ENCODE results near the gene CIP2A. TPM values are rescaled to one million over a fixed set of nuclear protein-coding genes. Genes with fewer than 3 reads are reported as not detected.

CIP2A gene
- total and polyA plus RNA-seq, 2 of the 13 experiments (the other 11 are each of a cell fraction or from before 2014, with no cell fraction given) = 7.8 to 36.9 TPM

DNA sequence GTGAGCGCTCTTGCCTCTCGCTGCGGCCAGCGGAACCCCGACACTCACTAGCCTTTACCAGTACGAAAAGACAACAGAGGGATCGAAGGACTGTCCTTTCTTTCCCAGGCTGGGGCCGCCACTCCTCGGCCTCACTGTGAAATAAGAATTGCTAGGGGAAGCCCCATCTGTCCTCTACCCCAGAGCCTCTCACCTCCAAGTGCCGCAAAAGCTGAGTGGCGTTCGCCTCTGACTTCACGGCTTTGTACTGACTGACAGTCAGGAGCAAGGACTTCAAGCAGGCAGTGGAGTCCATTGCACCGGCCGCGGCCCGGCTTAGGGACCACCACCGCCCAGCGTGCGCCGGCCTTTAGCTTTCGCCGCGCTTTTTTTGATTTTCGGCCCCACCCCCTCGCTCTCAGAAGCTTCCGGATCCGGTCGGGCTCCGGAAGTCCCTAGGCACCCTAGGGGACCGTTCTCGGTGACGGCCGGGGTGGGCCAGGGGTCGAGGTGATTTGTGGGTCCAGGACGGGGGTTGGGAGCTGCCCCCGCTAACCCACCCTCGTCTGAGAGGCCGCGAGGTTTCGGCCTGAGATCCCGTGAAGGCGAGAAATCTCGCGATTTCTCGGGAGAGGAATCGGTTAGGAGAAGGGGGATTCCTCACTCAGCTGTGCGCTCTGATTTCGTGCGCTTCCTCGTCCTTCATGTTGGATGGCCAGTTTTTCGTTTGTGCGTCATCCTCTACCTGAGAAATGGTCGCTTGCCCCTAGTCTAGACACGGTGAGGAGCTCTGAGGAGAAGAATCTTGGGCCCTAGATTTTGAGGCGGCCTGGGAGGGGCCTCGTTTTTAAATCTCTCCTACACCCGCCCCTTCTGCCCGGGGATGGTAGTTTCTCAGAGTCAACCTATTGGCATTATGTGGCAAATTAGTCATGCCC lies at the start of gene CIP2A, which contains the start of gene DZIP3 (continued):
- TF ChIP-seq NAIF1 (CRISPR knock-in tag; IDR thresholded peaks at IDR 0.05; ENCODE audit: borderline replicate concordance) (0 out of 2 replicates have a peak, but pooled peaks have one; percentile 58), RFX1 (IDR thresholded peaks at IDR 0.05) (no peak), ATAD3A (CRISPR knock-in tag; IDR thresholded peaks at IDR 0.05) (no peak), KLF12 (CRISPR knock-in tag; IDR thresholded peaks at IDR 0.05; ENCODE audit: borderline replicate concordance) (peak; percentile 72; the same call in 1 of the 2 replicates), ZNF781 (CRISPR knock-in tag; IDR thresholded peaks at IDR 0.05; ENCODE audit: borderline replicate concordance, not compliant biosample characterization) (peak; percentile 59), ZNF136 (CRISPR knock-in tag; IDR thresholded peaks at IDR 0.05; ENCODE audit: low read depth) (no peak), ZNF749 (CRISPR knock-in tag; IDR thresholded peaks at IDR 0.05; ENCODE audit: borderline replicate concordance) (no peak), ZNF337 (CRISPR knock-in tag; IDR thresholded peaks at IDR 0.05; ENCODE audit: borderline replicate concordance, low read depth) (no peak), BHLHE40 (IDR thresholded peaks at IDR 0.05; ENCODE audit: low read length) (peak; percentile 15; the same call in 1 of the 2 replicates), KDM5A (IDR thresholded peaks at IDR 0.05; ENCODE audit: borderline replicate concordance, low read length) (peak; percentile 89; the same call in 1 of the 2 replicates), ZNF207 (IDR thresholded peaks at IDR 0.05; ENCODE audit: borderline replicate concordance) (no peak), NFKBIZ (CRISPR knock-in tag; IDR thresholded peaks at IDR 0.05) (no peak)
- TF ChIP-seq, protein P1, sequence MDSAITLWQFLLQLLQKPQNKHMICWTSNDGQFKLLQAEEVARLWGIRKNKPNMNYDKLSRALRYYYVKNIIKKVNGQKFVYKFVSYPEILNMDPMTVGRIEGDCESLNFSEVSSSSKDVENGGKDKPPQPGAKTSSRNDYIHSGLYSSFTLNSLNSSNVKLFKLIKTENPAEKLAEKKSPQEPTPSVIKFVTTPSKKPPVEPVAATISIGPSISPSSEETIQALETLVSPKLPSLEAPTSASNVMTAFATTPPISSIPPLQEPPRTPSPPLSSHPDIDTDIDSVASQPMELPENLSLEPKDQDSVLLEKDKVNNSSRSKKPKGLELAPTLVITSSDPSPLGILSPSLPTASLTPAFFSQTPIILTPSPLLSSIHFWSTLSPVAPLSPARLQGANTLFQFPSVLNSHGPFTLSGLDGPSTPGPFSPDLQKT (CRISPR knock-in tag; IDR thresholded peaks at IDR 0.05; ENCODE audit: borderline replicate concordance) = no peak
- TF ChIP-seq, protein P2, sequence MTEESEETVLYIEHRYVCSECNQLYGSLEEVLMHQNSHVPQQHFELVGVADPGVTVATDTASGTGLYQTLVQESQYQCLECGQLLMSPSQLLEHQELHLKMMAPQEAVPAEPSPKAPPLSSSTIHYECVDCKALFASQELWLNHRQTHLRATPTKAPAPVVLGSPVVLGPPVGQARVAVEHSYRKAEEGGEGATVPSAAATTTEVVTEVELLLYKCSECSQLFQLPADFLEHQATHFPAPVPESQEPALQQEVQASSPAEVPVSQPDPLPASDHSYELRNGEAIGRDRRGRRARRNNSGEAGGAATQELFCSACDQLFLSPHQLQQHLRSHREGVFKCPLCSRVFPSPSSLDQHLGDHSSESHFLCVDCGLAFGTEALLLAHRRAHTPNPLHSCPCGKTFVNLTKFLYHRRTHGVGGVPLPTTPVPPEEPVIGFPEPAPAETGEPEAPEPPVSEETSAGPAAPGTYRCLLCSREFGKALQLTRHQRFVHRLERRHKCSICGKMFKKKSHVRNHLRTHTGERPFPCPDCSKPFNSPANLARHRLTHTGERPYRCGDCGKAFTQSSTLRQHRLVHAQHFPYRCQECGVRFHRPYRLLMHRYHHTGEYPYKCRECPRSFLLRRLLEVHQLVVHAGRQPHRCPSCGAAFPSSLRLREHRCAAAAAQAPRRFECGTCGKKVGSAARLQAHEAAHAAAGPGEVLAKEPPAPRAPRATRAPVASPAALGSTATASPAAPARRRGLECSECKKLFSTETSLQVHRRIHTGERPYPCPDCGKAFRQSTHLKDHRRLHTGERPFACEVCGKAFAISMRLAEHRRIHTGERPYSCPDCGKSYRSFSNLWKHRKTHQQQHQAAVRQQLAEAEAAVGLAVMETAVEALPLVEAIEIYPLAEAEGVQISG (CRISPR knock-in tag; IDR thresholded peaks at IDR 0.05) = peak; percentile 90
- TF ChIP-seq, protein P3, sequence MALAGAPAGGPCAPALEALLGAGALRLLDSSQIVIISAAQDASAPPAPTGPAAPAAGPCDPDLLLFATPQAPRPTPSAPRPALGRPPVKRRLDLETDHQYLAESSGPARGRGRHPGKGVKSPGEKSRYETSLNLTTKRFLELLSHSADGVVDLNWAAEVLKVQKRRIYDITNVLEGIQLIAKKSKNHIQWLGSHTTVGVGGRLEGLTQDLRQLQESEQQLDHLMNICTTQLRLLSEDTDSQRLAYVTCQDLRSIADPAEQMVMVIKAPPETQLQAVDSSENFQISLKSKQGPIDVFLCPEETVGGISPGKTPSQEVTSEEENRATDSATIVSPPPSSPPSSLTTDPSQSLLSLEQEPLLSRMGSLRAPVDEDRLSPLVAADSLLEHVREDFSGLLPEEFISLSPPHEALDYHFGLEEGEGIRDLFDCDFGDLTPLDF (CRISPR knock-in tag; IDR thresholded peaks at IDR 0.05) = peak; percentile 92
- TF ChIP-seq, protein P4, sequence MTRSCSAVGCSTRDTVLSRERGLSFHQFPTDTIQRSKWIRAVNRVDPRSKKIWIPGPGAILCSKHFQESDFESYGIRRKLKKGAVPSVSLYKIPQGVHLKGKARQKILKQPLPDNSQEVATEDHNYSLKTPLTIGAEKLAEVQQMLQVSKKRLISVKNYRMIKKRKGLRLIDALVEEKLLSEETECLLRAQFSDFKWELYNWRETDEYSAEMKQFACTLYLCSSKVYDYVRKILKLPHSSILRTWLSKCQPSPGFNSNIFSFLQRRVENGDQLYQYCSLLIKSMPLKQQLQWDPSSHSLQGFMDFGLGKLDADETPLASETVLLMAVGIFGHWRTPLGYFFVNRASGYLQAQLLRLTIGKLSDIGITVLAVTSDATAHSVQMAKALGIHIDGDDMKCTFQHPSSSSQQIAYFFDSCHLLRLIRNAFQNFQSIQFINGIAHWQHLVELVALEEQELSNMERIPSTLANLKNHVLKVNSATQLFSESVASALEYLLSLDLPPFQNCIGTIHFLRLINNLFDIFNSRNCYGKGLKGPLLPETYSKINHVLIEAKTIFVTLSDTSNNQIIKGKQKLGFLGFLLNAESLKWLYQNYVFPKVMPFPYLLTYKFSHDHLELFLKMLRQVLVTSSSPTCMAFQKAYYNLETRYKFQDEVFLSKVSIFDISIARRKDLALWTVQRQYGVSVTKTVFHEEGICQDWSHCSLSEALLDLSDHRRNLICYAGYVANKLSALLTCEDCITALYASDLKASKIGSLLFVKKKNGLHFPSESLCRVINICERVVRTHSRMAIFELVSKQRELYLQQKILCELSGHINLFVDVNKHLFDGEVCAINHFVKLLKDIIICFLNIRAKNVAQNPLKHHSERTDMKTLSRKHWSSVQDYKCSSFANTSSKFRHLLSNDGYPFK (CRISPR knock-in tag; IDR thresholded peaks at IDR 0.05; ENCODE audit: borderline replicate concordance) = peak; percentile 93
- TF ChIP-seq, protein P5, sequence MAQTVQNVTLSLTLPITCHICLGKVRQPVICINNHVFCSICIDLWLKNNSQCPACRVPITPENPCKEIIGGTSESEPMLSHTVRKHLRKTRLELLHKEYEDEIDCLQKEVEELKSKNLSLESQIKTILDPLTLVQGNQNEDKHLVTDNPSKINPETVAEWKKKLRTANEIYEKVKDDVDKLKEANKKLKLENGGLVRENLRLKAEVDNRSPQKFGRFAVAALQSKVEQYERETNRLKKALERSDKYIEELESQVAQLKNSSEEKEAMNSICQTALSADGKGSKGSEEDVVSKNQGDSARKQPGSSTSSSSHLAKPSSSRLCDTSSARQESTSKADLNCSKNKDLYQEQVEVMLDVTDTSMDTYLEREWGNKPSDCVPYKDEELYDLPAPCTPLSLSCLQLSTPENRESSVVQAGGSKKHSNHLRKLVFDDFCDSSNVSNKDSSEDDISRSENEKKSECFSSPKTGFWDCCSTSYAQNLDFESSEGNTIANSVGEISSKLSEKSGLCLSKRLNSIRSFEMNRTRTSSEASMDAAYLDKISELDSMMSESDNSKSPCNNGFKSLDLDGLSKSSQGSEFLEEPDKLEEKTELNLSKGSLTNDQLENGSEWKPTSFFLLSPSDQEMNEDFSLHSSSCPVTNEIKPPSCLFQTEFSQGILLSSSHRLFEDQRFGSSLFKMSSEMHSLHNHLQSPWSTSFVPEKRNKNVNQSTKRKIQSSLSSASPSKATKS (CRISPR knock-in tag; IDR thresholded peaks at IDR 0.05) = no peak
